ENCODE measurements around the gene NDUFS3. TPM values are rescaled to one million over a fixed set of nuclear protein-coding genes. Genes with fewer than 3 reads are reported as not detected.
A peak's percentile ranks its signal among the peaks of the same experiment; 100 is the strongest.

The NDUFS3 gene
- total and polyA plus RNA-seq, 2 of the 13 experiments (the other 11 are each of a cell fraction or from before 2014, with no cell fraction given): 151 to 184 TPM

DNA sequence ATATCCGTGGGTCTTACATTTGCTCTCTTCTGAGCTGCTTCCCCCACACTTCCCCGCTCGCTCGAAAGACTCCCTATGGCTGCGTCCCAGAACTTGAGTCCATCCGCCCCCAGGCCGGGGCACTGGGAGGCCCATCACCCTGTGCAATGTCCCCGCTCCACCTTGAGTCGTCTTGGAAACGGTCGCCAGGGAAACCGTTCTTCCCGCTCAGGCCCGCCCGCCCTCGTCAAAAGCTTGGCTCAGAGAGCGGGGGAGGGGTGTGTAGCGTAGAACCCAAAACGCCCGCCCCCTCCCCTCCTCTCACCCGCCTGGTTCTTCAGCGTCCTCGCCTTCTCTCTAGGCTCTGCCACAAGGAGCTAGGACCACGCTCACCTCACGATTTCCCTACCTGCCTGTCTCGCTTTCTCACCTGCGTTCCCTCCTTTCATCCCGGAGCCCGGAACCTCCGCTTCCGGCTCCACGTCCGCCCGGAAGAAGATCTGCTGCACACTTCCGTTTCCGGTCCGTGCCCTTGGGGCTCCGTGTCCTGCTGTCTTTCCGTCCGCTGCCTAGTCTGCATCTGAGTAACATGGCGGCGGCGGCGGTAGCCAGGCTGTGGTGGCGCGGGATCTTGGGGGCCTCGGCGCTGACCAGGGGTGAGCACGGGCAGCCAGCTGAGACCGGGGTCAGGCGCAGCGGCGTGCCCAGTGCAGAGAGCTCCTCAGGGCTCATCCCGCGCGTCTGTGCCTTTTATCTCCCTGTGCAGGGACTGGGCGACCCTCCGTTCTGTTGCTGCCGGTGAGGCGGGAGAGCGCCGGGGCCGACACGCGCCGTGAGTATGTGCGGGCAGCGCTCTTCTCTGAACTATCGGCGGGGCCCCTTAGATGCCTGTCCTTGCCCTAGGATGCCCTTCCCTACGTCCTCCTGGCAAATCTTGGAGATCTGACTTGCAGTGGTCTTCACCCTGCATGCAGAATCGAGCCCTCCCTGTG, at the start of gene NDUFS3, which contains the start of gene KBTBD4 (continued):
- TF ChIP-seq ZNF512B (CRISPR knock-in tag; IDR thresholded peaks at IDR 0.05; ENCODE audit: borderline replicate concordance): no peak
- 0 out of 2 replicates have a peak, but pooled peaks have one; percentile 81 for TF ChIP-seq DNMT3B (CRISPR knock-in tag; conservative IDR thresholded peaks at IDR 0.05)
- TF ChIP-seq TMF1 (CRISPR knock-in tag; IDR thresholded peaks at IDR 0.05; ENCODE audit: low read depth): peak; percentile 96
- TF ChIP-seq ZNF616 (CRISPR knock-in tag; IDR thresholded peaks at IDR 0.05; ENCODE audit: low read depth): peak; percentile 88; the same call in 1 of the 2 replicates
- TF ChIP-seq SRSF1 (optimal IDR thresholded peaks at IDR 0.05; ENCODE audit: low read depth, low read length): peak; percentile 71
- TF ChIP-seq JDP2 (CRISPR knock-in tag; IDR thresholded peaks at IDR 0.05; ENCODE audit: borderline replicate concordance): no peak
- no peak for TF ChIP-seq NFE2L1 (CRISPR knock-in tag; IDR thresholded peaks at IDR 0.05; ENCODE audit: borderline replicate concordance)
- TF ChIP-seq ZNF780A (CRISPR knock-in tag; IDR thresholded peaks at IDR 0.05): peak; percentile 63; the same call in 1 of the 2 replicates
- TF ChIP-seq RELA (CRISPR knock-in tag; IDR thresholded peaks at IDR 0.05): 0 out of 2 replicates have a peak, but pooled peaks have one; percentile 73
- no peak for TF ChIP-seq SP1 (IDR thresholded peaks at IDR 0.05)
- peak; percentile 94 for TF ChIP-seq SP1 (CRISPR knock-in tag; IDR thresholded peaks at IDR 0.05)
- TF ChIP-seq, protein P1, sequence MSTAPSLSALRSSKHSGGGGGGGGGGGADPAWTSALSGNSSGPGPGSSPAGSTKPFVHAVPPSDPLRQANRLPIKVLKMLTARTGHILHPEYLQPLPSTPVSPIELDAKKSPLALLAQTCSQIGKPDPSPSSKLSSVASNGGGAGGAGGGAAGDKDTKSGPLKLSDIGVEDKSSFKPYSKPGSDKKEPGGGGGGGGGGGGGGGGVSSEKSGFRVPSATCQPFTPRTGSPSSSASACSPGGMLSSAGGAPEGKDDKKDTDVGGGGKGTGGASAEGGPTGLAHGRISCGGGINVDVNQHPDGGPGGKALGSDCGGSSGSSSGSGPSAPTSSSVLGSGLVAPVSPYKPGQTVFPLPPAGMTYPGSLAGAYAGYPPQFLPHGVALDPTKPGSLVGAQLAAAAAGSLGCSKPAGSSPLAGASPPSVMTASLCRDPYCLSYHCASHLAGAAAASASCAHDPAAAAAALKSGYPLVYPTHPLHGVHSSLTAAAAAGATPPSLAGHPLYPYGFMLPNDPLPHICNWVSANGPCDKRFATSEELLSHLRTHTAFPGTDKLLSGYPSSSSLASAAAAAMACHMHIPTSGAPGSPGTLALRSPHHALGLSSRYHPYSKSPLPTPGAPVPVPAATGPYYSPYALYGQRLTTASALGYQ (CRISPR knock-in tag; IDR thresholded peaks at IDR 0.05): peak; percentile 80; the same call in 1 of the 2 replicates
- TF ChIP-seq ZNF792 (CRISPR knock-in tag; IDR thresholded peaks at IDR 0.05): peak; percentile 87
- TF ChIP-seq ZNF501 (CRISPR knock-in tag; IDR thresholded peaks at IDR 0.05): peak; percentile 99
- TF ChIP-seq TOE1 (CRISPR knock-in tag; IDR thresholded peaks at IDR 0.05): peak; percentile 64; the same call in 1 of the 2 replicates
- TF ChIP-seq SRSF4 (IDR thresholded peaks at IDR 0.05; ENCODE audit: low read depth, low read length, poor library complexity, severe bottlenecking): no peak
- TF ChIP-seq ZNF639 (CRISPR knock-in tag; conservative IDR thresholded peaks at IDR 0.05): peak; percentile 96
- TF ChIP-seq ZBTB2 (CRISPR knock-in tag; IDR thresholded peaks at IDR 0.05; ENCODE audit: low read depth): peak; percentile 85
- TF ChIP-seq JUNB (CRISPR knock-in tag; IDR thresholded peaks at IDR 0.05; ENCODE audit: borderline replicate concordance): peak; percentile 29
- TF ChIP-seq ZZZ3 (CRISPR knock-in tag; IDR thresholded peaks at IDR 0.05; ENCODE audit: borderline replicate concordance): peak; percentile 93; the same call in 1 of the 2 replicates

Data from HepG2 (cell line).